AG09319 (cell line): Measurements from ENCODE around the gene HIRIP3.

Experiments
- DNase-seq: peaks from one replicate; pipeline ENCODE4 v3.0.0-alpha.2; 2010; ENCODE audit warnings: low read depth; ENCODE audit errors: extremely low read depth
- CTCF ChIP-seq: IDR thresholded peaks from 2 replicates; pipeline ENCODE4 v1.5.1; 2011; ENCODE audit warnings: low read depth, mild to moderate bottlenecking, inconsistent platforms, low read length, moderate library complexity

Gene HIRIP3

GRCh38 chr16:30030841-30031413 is 35.5 kb upstream of the HIRIP3 start, which contains the start of gene TLCD3B:
TSS of gene TLCD3B (minus strand) at chr16:30031271. CDS start at chr16:30030527, 744 bp downstream.
- no peak for DNase-seq
- TF ChIP-seq CTCF, result no peak

GRCh38 chr16:30030011-30030685 is 34.7 kb upstream of the HIRIP3 start:
- no peak for DNase-seq
- no peak for TF ChIP-seq CTCF

- DNase-seq, result no peak
- no peak for TF ChIP-seq CTCF
These were observed 33.1 kb upstream of the HIRIP3 start for GRCh38 chr16:30028438-30029076.

- no peak for DNase-seq
- TF ChIP-seq CTCF, result no peak
These were observed 32.4 kb upstream of the HIRIP3 start for GRCh38 chr16:30027588-30028437.

- no peak for TF ChIP-seq CTCF
- DNase-seq, result no peak
These were observed 31.0 kb upstream of the HIRIP3 start for GRCh38 chr16:30026449-30026848.

GRCh38 chr16:30025574-30025973 is 30.2 kb upstream of the HIRIP3 start:
- no peak for TF ChIP-seq CTCF
- no peak for DNase-seq
